Parathyroid adenoma (tissue), 2 donors: Measurements from ENCODE around the gene MCC.

Experiments
- H2AFZ ChIP-seq: fragments of 300-600 bp; sonication (generic); one replicate; pipeline ENCODE4 v1.7.0; 2017; ENCODE audit warnings: antibody characterized with exemption, mild to moderate bottlenecking
- H3K27ac ChIP-seq: fragments of 300-600 bp; sonication (generic); one replicate; pipeline ENCODE4 v1.7.0; 2017
- H3K27me3 ChIP-seq: fragments of 300-600 bp; sonication (generic); one replicate; pipeline ENCODE4 v1.7.0; 2017; ENCODE audit warnings: low read length; ENCODE audit not compliant: control insufficient read depth, insufficient read depth
- H3K36me3 ChIP-seq: fragments of 300-600 bp; sonication (generic); one replicate; pipeline ENCODE4 v1.7.0; 2017; ENCODE audit warnings: low read length; ENCODE audit not compliant: control insufficient read depth, insufficient read depth
- H3K4me1 ChIP-seq: fragments of 300-600 bp; sonication (generic); one replicate; pipeline ENCODE4 v1.7.0; 2017; ENCODE audit warnings: control low read depth
- H3K4me2 ChIP-seq: fragments of 300-600 bp; sonication (generic); one replicate; pipeline ENCODE4 v1.7.0; 2017; ENCODE audit warnings: low read length
- H3K4me3 ChIP-seq: fragments of 300-600 bp; sonication (generic); one replicate; pipeline ENCODE4 v1.7.0; 2017; ENCODE audit warnings: low read depth, low read length
- H3K79me2 ChIP-seq: fragments of 300-600 bp; sonication (generic); one replicate; pipeline ENCODE4 v1.7.0; 2017; ENCODE audit warnings: control low read depth
- H3K9ac ChIP-seq: fragments of 300-600 bp; sonication (generic); one replicate; pipeline ENCODE4 v1.7.0; 2017; ENCODE audit warnings: mild to moderate bottlenecking
- H3K9me3 ChIP-seq: fragments of 300-600 bp; sonication (generic); one replicate; pipeline ENCODE4 v1.7.0; 2017; ENCODE audit warnings: low read length; ENCODE audit not compliant: control insufficient read depth
- CTCF ChIP-seq: fragments of 300-600 bp; sonication (generic); IDR thresholded peaks from one replicate; pipeline ENCODE4 v1.7.0; 2017; ENCODE audit warnings: antibody characterized with exemption, mild to moderate bottlenecking
- donor health status: primary hyperparathyroidism.

The MCC gene

GRCh38 chr5:113524927-113525326 is 36.7 kb upstream of the MCC start:
- Histone ChIP-seq H3K36me3 (no peaks in the 10 kb centered on the region), H3K4me1 (no peaks in the 10 kb centered on the region), H3K4me2 (no peak overlapping the region), H2AFZ (no peak overlapping the region), H3K9ac (no peak overlapping the region), H3K9me3 (no peaks in the 10 kb centered on the region), H3K27me3 (no peaks in the 10 kb centered on the region), H3K4me3 (no peak overlapping the region), H3K79me2 (peaks cover 10% of the 10 kb centered on the region), H3K27ac (no peak overlapping the region)
- TF ChIP-seq CTCF: no peak

- no peak overlapping the region for H2AFZ ChIP-seq
- no peaks in the 10 kb centered on the region for H3K9me3 ChIP-seq
- H3K4me2 ChIP-seq: no peak overlapping the region
- H3K79me2 ChIP-seq: peaks cover 11% of the 10 kb centered on the region
- H3K4me3 ChIP-seq: no peak overlapping the region
- no peaks in the 10 kb centered on the region for H3K27me3 ChIP-seq
- TF ChIP-seq CTCF: no peak
- no peak overlapping the region for H3K9ac ChIP-seq
- H3K27ac ChIP-seq: no peak overlapping the region
- no peaks in the 10 kb centered on the region for H3K36me3 ChIP-seq
- no peaks in the 10 kb centered on the region for H3K4me1 ChIP-seq
Observed at GRCh38 chr5:113523168-113523567, 34.9 kb upstream of the MCC start.

GRCh38 chr5:113520899-113521298 is 32.6 kb upstream of the MCC start:
- no peak overlapping the region for H3K4me3 ChIP-seq
- no peak overlapping the region for H3K4me2 ChIP-seq
- H3K9ac ChIP-seq: no peak overlapping the region
- no peak overlapping the region for H2AFZ ChIP-seq
- no peaks in the 10 kb centered on the region for H3K27me3 ChIP-seq
- no peaks in the 10 kb centered on the region for H3K36me3 ChIP-seq
- H3K9me3 ChIP-seq: no peaks in the 10 kb centered on the region
- H3K4me1 ChIP-seq: no peaks in the 10 kb centered on the region
- TF ChIP-seq CTCF: no peak
- no peak overlapping the region for H3K27ac ChIP-seq
- H3K79me2 ChIP-seq: peaks cover 11% of the 10 kb centered on the region

GRCh38 chr5:113520429-113520828 is 32.2 kb upstream of the MCC start:
- H3K27me3 ChIP-seq: no peaks in the 10 kb centered on the region
- H3K4me1 ChIP-seq: no peaks in the 10 kb centered on the region

More at GRCh38 chr5:113520429-113520828, 32.2 kb upstream of the MCC start:
- Histone ChIP-seq H3K4me2 (no peak overlapping the region), H2AFZ (no peak overlapping the region), H3K9me3 (no peaks in the 10 kb centered on the region), H3K27ac (no peak overlapping the region), H3K36me3 (no peaks in the 10 kb centered on the region), H3K9ac (no peak overlapping the region), H3K4me3 (no peak overlapping the region), H3K79me2 (peaks cover 11% of the 10 kb centered on the region)
- no peak for TF ChIP-seq CTCF
